GM12874 (cell line): ENCODE results near the gene DNAJC16.

ENCODE experiments used
- CTCF ChIP-seq: IDR thresholded peaks from 2 replicates; pipeline ENCODE4 v1.5.1; 2011; ENCODE audit warnings: low read depth, mild to moderate bottlenecking, control low read depth, low read length, moderate library complexity; ENCODE audit not compliant: insufficient read depth

DNAJC16 gene

GRCh38 chr1:15575549-15576150, 49.0 kb downstream of the DNAJC16 start:
- TF ChIP-seq CTCF: no peak

GRCh38 chr1:15577691-15578090, 51.0 kb downstream of the DNAJC16 start:
- no peak for TF ChIP-seq CTCF

- no peak for TF ChIP-seq CTCF
Observed at GRCh38 chr1:15578921-15579682, 52.5 kb downstream of the DNAJC16 start.

GRCh38 chr1:15579683-15580047, 53.0 kb downstream of the DNAJC16 start:
- no peak for TF ChIP-seq CTCF

- TF ChIP-seq CTCF: no peak
Observed at GRCh38 chr1:15583016-15583706, 56.5 kb downstream of the DNAJC16 start.

- peak; percentile 60 for TF ChIP-seq CTCF
Observed at GRCh38 chr1:15584489-15585363, 58.1 kb downstream of the DNAJC16 start, which contains the start of gene AGMAT. AGMAT (minus strand) TSS chr1:15585051; CDS start chr1:15584967, 84 bp downstream.
